ENCODE data around the gene EEF1B2.
A peak's percentile ranks its signal among the peaks of the same experiment; 100 is the strongest.
"Not testable (repeated sequence)": the region's sequence is repeated elsewhere in the genome, so short reads cannot be mapped to it uniquely, and the experiment has no call there.

EEF1B2 gene
- total RNA-seq: 266 reads per million, percentile 95 among the genes with 10 or more reads in this experiment

- DNase-seq: peak; percentile 96
Observed at GRCh38 chr2:206159346-206160124, at the start of gene EEF1B2, which contains the start of gene NDUFS1. Gene EEF1B2 (plus strand): TSS chr2:206159895. CDS start chr2:206159980, 85 bp downstream. Gene NDUFS1 (minus strand): TSS chr2:206159444. CDS start chr2:206153678, 5,766 bp downstream.

- no peak for DNase-seq
Observed at GRCh38 chr2:206112108-206112507, 47.6 kb upstream of the EEF1B2 start.

GRCh38 chr2:206112846-206113547 lies 46.7 kb upstream of the EEF1B2 start:
- DNase-seq: no peak

GRCh38 chr2:206115026-206115578 lies 44.6 kb upstream of the EEF1B2 start:
- DNase-seq: no peak

- DNase-seq: no peak
Observed at GRCh38 chr2:206116278-206116677, 43.4 kb upstream of the EEF1B2 start.

GRCh38 chr2:206122569-206122968 lies 37.1 kb upstream of the EEF1B2 start:
- not testable (repeated sequence) for DNase-seq

GRCh38 chr2:206125901-206126300 lies 33.8 kb upstream of the EEF1B2 start:
- no peak for DNase-seq

- no peak for DNase-seq
Observed at GRCh38 chr2:206127656-206128055, 32.0 kb upstream of the EEF1B2 start.

- DNase-seq: no peak
Observed at GRCh38 chr2:206143451-206143850, 16.2 kb upstream of the EEF1B2 start.

- DNase-seq: no peak
Observed at GRCh38 chr2:206144383-206144782, 15.3 kb upstream of the EEF1B2 start.

GRCh38 chr2:206145665-206146064 lies 14.0 kb upstream of the EEF1B2 start:
- DNase-seq: no peak

- no peak for DNase-seq
Observed at GRCh38 chr2:206149330-206149729, 10.4 kb upstream of the EEF1B2 start.

- no peak for DNase-seq
Observed at GRCh38 chr2:206150168-206150567, 9.5 kb upstream of the EEF1B2 start.

- no peak for DNase-seq
Observed at GRCh38 chr2:206150631-206151030, 9.1 kb upstream of the EEF1B2 start.

GRCh38 chr2:206154197-206154596 lies 5.5 kb upstream of the EEF1B2 start:
- DNase-seq: no peak

- not testable (repeated sequence) for DNase-seq
Observed at GRCh38 chr2:206157014-206157413, 2.7 kb upstream of the EEF1B2 start.

GRCh38 chr2:206158563-206159345 lies 941 bp upstream of the EEF1B2 start:
- DNase-seq: no peak

- no peak for DNase-seq
Observed at GRCh38 chr2:206160125-206160806, 571 bp downstream of the EEF1B2 start.

- DNase-seq: no peak
Observed at GRCh38 chr2:206160807-206161179, 1.1 kb downstream of the EEF1B2 start.

GRCh38 chr2:206162401-206162800 lies 2.7 kb downstream of the EEF1B2 start:
- not testable (repeated sequence) for DNase-seq

GRCh38 chr2:206163251-206163880 lies 3.7 kb downstream of the EEF1B2 start:
- no peak for DNase-seq

Data from effector CD4-positive, alpha-beta T cell (primary cell).